Hepatocyte (in vitro differentiated cells): ENCODE results near the gene PIK3R6.

Experiments used
- CTCF ChIP-seq: fragments of 200-600 bp; sonication (generic); IDR thresholded peaks from 2 replicates; pipeline ENCODE4 v1.5.1; 2016; ENCODE audit warnings: antibody characterized with exemption, mild to moderate bottlenecking; ENCODE audit not compliant: poor library complexity
- EZH2phosphoT487 ChIP-seq: fragments of 200-600 bp; sonication (generic); IDR thresholded peaks from one replicate; pipeline ENCODE4 v1.6.1; 2018; ENCODE audit warnings: antibody characterized with exemption, mild to moderate bottlenecking, low read depth, moderate library complexity; ENCODE audit not compliant: unreplicated experiment, severe bottlenecking

GRCh38 chr17:8865385-8865784 lies 2.1 kb downstream of the PIK3R6 start:
- no peak for TF ChIP-seq CTCF
- no peak for TF ChIP-seq EZH2phosphoT487
